Activated T-cell treated with anti-CD3 and anti-CD28 coated beads, Interleukin-2, amount 50 U/mL, for 72 hours (primary cell): Measurements from ENCODE around the gene ADSS1. TPM values are rescaled to one million over a fixed set of nuclear protein-coding genes. Genes with fewer than 3 reads are reported as not detected.

ENCODE experiments used
- ATAC-seq, 2 donors: fragments of 150-1000 bp; cut with Tn5 transposase; replicated peaks in 1 of 2; 2 replicates each; pipeline ENCODE4 v1.10.0; 2021; ENCODE audit warnings: moderate library complexity in 2 of 2, mild to moderate bottlenecking in 1 of 2
- DNase-seq, 2 donors: peaks; one replicate each; pipeline ENCODE4 v3.0.0; 2021 to 2022; ENCODE audit warnings: mixed read lengths in 1 of 2
- H3K27ac Mint-ChIP-seq: one replicate; pipeline ENCODE4 v1.8.0; 2022; ENCODE audit warnings: mild to moderate bottlenecking, moderate library complexity, mixed read lengths
- H3K27me3 Mint-ChIP-seq: one replicate; pipeline ENCODE4 v1.8.0; 2022; ENCODE audit warnings: low read depth, mixed read lengths
- H3K36me3 Mint-ChIP-seq, 2 donors: one replicate each; pipeline ENCODE4 v1.8.0; 2022; ENCODE audit warnings: mixed read lengths in 2 of 2, mild to moderate bottlenecking in 1 of 2; ENCODE audit not compliant: insufficient read depth in 2 of 2
- H3K4me1 Mint-ChIP-seq: one replicate; pipeline ENCODE4 v1.8.0; 2022; ENCODE audit warnings: low read depth, mixed read lengths
- H3K4me3 Mint-ChIP-seq, 2 donors: one replicate each; pipeline ENCODE4 v1.8.0; 2022; ENCODE audit warnings: mild to moderate bottlenecking in 2 of 2, mixed read lengths in 2 of 2, moderate library complexity in 2 of 2
- H3K9me3 Mint-ChIP-seq, 2 donors: one replicate each; pipeline ENCODE4 v1.8.0; 2022; ENCODE audit warnings: mixed read lengths in 2 of 2
- total RNA-seq, 2 donors: library from RNA; stranded (reverse); gene quantifications; one replicate each; pipeline ENCODE4 v1.2.3, GENCODE V29; 2022

ADSS1 gene
- total RNA-seq, 2 donors from 2014 or later = 4.6 to 6.1 TPM

DNA sequence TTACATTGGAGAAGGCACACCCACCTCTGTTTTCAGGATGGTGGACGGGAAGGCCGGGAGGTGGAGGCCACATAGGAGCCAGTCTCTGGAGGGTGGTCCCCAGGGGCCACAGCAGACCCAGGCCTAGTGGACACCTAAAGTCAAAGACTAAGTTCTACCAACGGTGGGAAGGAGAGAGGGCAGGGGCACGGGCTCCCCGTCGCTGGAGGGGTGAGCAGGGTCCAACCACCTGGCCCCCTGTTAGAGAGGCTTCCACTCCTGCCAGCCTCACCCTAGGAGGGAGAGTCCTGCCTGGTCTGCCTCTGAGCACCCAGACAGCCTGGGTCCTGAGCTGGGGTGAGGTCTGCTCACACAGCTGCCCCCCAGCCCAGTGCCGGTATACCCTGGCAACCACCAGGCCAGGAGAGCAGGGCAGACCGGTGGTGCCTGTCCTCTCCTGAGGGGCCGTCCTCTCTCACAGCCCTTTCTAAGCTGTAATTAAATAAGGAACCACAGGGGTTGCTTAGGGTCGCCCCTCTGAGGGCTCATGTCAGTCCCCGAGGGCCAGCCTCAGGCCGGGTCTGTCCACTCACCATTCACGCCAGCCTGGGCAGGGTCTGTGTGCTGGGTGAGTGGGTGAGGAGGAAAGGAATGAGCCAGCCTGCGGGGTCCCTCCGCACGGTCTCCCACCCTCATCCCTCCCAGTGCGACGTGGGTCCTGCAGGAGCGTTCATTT, 32.3 kb upstream of the ADSS1 start:
- Mint-ChIP-seq H3K4me1 (peaks cover 58% of the 10 kb centered on the region), H3K9me3 (no peaks in the 10 kb centered on the region), H3K4me3 (peak overlapping the region in 1 of 2 donors; percentile 83), H3K27ac (no peak overlapping the region), H3K36me3 (no peaks in the 10 kb centered on the region), H3K27me3 (no peaks in the 10 kb centered on the region)
- no peak for ATAC-seq
- DNase-seq = no peak

DNA sequence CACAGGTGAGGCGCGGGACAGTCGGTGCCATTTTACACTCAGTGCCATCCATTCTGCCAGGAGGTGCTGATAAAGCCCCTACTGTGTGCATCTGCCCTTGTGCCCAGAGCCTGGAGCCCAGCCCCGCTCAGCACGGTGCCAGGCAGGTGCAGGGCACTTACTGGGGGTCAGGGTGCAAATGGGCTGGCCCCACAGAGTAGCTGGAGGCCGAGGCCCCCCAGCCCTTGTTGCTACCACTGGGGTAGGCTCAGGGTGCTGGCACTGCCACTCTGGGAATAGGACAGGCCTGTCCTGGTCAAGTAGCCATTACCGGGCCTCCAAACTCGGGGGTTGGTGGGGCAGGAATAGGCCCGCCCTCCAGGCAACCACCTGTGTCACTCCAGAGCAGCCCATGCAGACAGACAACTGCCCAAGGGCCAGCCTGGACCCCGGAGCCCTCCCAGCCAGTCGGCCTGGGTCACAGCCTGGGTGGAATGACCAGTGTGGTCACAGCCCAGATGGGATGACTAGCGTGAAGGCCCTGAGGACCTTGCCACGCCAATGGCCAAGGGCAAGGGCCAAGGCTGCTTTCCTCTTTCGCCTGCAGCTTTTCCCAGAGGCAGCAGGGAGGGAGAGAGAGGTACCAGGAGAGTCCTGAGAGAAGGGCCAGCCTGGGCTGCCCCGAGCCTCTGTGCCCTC, 31.6 kb upstream of the ADSS1 start:
- Mint-ChIP-seq H3K36me3 (no peaks in the 10 kb centered on the region), H3K27me3 (no peaks in the 10 kb centered on the region), H3K27ac (no peak overlapping the region), H3K9me3 (no peaks in the 10 kb centered on the region), H3K4me1 (peaks cover 51% of the 10 kb centered on the region), H3K4me3 (no peak overlapping the region)
- ATAC-seq (no peak), DNase-seq (no peak)

DNA sequence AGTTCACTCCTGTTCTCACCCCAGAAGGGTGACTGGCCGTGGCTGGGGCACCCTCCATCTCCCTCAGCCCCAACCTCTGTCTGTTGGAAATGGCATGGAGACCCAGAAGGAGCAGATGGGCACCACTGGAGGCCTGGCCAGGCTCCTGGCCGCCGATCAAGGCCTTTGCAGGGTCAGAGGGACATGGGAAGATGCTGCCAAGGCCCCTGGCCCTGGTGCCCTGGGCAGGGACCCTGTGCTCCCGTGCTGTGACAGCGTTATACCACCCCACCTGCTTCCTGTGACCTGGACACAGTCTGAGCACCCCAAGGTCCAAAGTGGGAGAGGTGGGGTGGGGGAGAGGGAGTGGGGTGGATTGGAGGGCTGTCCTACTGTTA, 31.1 kb upstream of the ADSS1 start:
- ATAC-seq = no peak
- Mint-ChIP-seq H3K4me1 (peaks cover 45% of the 10 kb centered on the region), H3K27ac (no peak overlapping the region)

DNA sequence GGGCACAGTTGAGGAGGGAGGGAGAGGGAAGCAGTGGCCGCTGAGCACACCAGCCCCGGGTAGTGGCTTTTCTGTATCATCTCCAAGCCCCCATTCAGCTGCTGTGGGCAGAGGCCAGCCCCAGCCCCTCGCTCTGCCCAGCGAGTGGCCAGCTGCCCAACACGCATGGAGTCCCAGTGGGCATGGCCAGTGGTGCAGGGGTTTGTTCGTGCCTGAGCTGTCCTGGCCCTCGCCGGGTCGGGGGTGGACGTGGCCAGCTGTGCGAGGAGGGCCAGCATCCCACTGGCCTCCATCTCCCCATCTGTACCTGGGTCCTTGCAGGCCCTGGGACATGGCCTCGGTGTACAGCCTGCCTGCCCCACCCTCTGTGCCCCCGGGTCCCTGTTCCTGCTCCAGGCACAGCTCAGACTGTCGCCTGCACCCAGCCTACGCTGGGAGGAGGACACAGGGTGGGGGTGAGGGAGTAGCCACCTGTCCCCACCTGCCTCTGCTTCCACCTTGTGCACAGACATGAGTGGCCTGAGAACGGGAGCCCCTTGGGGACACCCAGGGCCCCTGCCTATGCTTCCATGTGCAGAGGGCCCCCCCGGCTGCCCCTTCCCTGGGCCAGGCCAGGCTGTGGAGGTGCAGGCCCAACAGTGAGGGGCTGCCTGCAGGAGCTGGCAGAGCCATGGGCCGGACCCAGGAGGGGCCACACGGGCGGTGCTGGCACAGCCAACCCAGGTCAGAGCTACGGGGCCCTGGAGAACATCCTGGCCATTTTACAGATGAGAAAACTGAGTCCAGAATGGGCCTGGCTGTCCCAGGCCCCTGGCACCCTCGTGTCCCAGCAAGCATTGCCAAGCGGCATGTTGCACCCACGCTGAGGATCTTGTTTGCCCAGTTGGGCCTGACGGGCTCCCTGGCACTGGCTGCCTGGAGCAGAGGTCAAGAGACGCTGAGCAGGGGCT, 30.3 kb upstream of the ADSS1 start:
- Mint-ChIP-seq H3K36me3 (no peaks in the 10 kb centered on the region), H3K4me3 (peak overlapping the region; percentile 65 to 66), H3K4me1 (peaks cover 40% of the 10 kb centered on the region), H3K27me3 (no peaks in the 10 kb centered on the region), H3K27ac (no peak overlapping the region), H3K9me3 (no peaks in the 10 kb centered on the region)
- ATAC-seq = no peak
- no peak for DNase-seq

More for the DNA sequence above, 31.1 kb upstream of the ADSS1 start:
- Mint-ChIP-seq H3K9me3 (no peaks in the 10 kb centered on the region), H3K4me3 (peak overlapping the region in 1 of 2 donors; percentile 55), H3K36me3 (no peaks in the 10 kb centered on the region), H3K27me3 (no peaks in the 10 kb centered on the region)
- DNase-seq = no peak

DNA sequence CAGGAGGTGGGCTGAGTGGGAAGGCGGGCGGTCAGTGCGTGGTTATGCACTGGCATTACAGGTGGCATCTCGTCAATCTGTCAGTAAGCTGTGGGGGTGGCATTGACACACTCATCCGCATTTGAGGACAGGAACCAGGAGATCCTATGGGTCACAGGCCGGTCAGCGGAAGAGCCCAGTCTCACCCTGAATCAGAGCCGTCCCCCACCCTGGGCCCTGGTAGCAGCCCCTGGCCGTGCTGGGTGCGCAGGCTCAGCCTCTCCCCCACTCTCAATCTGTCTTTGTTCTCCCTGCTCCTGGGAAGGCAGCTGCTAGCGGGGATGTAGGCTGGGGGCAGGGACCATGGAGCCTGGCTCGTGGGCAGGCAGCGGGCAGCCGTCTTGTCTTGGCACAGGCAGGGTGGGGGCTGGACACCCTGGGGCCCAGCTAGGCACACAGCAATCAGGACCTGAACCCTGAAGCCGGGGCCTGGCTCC, 29.5 kb upstream of the ADSS1 start:
- no peaks in the 10 kb centered on the region for H3K27me3 Mint-ChIP-seq
- H3K4me3 Mint-ChIP-seq = peak overlapping the region; percentile 65 to 66
- peaks cover 37% of the 10 kb centered on the region for H3K4me1 Mint-ChIP-seq
- H3K9me3 Mint-ChIP-seq = no peaks in the 10 kb centered on the region
- ATAC-seq = no peak
- no peak for DNase-seq
- H3K27ac Mint-ChIP-seq = peak overlapping the region; percentile 58
- no peaks in the 10 kb centered on the region for H3K36me3 Mint-ChIP-seq

DNA sequence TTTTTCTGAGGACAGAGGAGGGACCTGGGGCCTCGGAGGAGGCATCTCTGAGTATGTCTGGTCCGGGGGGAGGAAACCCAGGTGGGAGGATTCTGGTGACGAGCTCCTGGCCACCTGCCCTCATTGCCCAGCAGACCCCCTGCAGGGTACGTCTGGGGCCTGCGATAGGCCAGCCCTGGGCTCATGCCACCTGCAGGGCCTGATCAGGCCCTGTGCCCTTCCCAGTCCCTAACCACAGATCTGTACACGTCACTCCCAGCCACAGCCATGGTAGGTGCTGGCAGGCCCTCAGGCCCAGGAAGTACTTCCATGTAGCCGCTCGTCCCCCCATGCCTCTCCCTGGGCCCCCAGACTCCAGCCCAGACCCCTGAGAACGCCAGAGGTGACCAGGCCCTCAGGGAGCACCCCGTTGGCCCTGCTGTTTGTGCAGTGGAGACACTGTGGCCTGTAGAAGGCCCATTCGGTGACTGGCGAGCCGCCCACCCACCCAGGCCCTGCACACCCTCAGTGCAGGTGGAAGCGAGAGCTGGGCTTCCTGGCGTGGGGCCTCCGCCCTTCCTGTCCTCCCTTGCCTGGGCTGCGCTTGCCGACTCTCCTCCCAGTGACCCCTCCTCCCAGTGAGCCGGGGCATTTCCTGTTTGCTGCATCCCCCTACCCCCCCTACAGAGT, 28.9 kb upstream of the ADSS1 start:
- Mint-ChIP-seq H3K36me3 (no peaks in the 10 kb centered on the region), H3K4me3 (peak overlapping the region; percentile 65 to 66), H3K27me3 (no peaks in the 10 kb centered on the region), H3K4me1 (peaks cover 37% of the 10 kb centered on the region), H3K27ac (peak overlapping the region; percentile 58), H3K9me3 (no peaks in the 10 kb centered on the region)
- ATAC-seq = peak; percentile 78 to 79
- DNase-seq = peak; percentile 37 to 50

DNA sequence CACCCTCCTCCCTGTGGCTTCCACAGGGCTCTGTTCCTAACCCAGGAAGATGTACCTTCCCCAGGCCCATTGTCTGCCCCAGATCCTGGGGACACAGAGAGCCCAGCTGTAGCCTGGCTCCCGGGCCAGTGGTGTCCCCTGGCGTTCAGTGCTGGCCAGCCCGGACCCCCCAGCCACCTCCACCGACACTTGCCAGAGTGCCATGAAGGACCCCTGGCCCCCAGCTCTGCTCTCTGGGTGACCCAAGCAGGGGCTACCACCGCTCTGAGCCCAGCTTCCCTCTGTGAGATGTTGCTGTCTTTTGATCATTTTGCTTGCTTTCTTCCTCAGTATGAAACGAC, 28.4 kb upstream of the ADSS1 start:
- Mint-ChIP-seq H3K27me3 (no peaks in the 10 kb centered on the region), H3K4me1 (peaks cover 35% of the 10 kb centered on the region), H3K9me3 (no peaks in the 10 kb centered on the region), H3K36me3 (no peaks in the 10 kb centered on the region), H3K4me3 (peak overlapping the region; percentile 8 to 50), H3K27ac (peak overlapping the region; percentile 55)
- ATAC-seq = peak in 1 of 2 donors; percentile 7
- no peak for DNase-seq

DNA sequence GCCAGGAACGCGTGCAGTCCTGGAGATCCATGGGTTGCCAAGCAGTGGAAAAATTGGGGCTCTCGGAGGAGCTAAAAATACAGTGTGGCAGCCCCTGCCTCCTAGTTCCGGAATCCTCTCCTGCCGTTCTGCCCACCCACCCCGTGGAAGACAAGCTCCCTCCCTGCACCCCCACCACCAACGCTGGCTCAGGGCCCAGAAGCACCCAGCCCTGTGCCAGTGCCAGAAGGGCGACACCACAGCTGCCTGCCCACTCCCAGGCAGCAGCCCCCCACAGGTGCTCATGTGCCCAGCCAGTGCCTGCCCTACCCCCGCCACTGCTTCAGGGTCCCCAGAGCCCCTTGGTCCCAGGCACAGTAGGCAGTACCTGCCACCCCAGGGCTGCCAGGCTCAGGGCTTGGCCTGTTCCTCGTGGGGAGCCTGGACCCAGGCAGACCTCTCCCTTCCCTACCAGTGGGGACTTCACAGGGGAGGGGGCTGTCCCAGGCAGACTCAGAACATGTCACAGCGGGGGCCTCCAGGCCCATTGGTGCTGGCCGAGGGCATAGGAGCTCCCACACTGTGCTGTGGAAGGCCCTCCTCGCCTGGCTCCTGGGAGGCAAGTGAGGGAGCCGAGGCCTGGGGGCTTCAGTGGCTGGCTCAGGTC, 27.2 kb upstream of the ADSS1 start:
- Mint-ChIP-seq H3K36me3 (no peaks in the 10 kb centered on the region), H3K4me3 (no peak overlapping the region), H3K9me3 (no peaks in the 10 kb centered on the region), H3K27me3 (no peaks in the 10 kb centered on the region), H3K4me1 (peaks cover 27% of the 10 kb centered on the region), H3K27ac (no peak overlapping the region)
- ATAC-seq (no peak), DNase-seq (no peak)

DNA sequence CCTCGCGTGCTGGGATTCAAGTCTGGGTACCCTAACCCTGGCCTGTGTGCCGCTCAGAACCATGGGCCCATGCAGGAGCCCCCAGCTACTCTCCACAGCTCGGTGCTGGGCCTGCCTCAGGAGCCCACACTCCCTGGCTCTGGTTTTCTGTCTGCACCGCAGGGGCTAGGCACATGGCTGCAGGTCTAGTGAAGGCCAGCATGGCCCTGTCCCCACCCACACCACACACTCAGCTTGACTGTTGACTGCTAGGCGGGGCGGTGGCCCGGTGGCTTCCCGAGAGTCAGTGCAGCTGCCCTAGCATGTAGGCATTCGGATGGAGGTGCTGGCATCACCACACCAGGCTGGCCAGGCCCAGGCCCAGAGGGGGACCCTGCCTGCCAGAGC, 26.7 kb upstream of the ADSS1 start:
- Mint-ChIP-seq H3K36me3 (no peaks in the 10 kb centered on the region), H3K4me3 (no peak overlapping the region), H3K4me1 (peaks cover 27% of the 10 kb centered on the region), H3K27me3 (no peaks in the 10 kb centered on the region), H3K9me3 (no peaks in the 10 kb centered on the region), H3K27ac (no peak overlapping the region)
- ATAC-seq (no peak), DNase-seq (no peak)

DNA sequence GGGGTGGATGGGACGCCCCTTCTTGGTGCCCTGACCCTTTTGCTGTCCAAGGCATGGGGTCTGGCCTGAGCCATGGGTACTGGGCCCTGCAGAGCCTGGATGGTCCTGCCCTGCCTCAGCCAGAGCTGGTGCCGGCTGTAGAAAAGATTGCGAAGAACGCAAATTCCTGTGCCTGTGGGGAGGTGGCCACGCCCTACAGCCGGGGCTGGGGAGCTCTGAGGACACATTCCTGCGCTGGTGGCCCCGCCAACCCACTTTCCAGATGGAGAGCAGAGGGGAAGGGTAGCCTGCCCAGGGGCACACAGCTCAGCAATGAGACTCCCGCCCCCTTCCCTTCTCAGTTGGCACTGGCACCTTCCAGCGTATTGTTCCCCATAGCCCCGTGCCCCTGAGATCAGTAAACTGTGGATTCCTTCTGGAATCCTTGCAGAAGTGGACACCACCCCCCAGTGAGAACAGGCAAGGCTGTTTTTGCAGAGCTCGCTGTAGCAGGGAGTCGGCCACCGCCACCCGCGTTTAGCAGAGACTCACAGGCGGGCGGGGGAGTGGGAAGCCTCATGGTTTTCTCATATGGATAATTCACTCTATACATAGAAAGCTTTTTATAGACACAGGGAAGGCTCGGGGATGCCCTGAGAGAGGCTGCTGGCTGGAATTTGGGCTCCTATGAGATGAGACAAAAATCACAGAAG, 26.0 kb upstream of the ADSS1 start:
- DNase-seq (no peak), ATAC-seq (no peak)
- H3K4me1 Mint-ChIP-seq = peaks cover 25% of the 10 kb centered on the region
- no peak overlapping the region for H3K4me3 Mint-ChIP-seq
- H3K27ac Mint-ChIP-seq = no peak overlapping the region
- H3K9me3 Mint-ChIP-seq = no peaks in the 10 kb centered on the region
- no peaks in the 10 kb centered on the region for H3K27me3 Mint-ChIP-seq
- H3K36me3 Mint-ChIP-seq = no peaks in the 10 kb centered on the region

DNA sequence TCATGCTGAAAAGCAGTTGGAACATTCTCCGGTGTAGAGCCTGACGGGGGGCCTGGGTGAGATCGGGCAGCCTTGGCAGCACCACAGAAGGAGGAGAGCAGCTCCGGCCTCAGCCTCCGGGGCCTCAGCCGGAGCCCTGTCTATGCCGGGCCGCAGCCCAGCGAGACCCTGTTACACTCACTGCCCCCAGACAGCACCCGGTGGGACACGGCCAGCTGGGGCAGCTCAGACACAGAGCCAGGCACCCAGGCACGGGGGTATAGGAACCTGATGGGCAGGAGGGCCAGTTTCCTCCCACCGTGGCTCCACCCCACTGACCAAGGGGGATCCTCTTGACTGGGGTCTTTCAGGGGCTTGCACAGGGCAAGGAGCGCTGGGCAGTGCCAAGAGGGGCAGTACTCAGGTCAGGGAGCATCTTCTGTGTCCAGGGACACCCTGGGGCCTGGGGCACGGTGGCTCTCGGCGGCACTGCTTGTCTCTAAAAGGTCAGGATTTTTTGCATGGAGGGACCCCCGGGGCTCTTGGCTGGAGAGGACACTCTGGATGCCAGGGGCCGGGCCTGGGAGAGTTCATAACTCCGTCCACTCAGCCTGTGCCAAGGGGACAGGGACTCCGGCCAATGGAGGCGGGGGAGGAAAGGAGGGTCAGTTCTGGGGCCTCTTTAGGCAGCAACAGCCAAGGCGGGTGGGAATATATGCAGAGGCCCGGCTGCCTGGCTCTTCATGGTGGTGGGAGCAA, 25.2 kb upstream of the ADSS1 start:
- Mint-ChIP-seq H3K9me3 (no peaks in the 10 kb centered on the region), H3K27me3 (no peaks in the 10 kb centered on the region), H3K4me3 (no peak overlapping the region), H3K4me1 (peaks cover 21% of the 10 kb centered on the region), H3K36me3 (no peaks in the 10 kb centered on the region), H3K27ac (no peak overlapping the region)
- ATAC-seq = no peak
- no peak for DNase-seq
